ENCODE measurements around the gene KRT33B. TPM values are rescaled to one million over a fixed set of nuclear protein-coding genes. Genes with fewer than 3 reads are reported as not detected.
"Not testable (repeated sequence)": the region's sequence is repeated elsewhere in the genome, so short reads cannot be mapped to it uniquely, and the experiment has no call there.

Gene KRT33B
- total RNA-seq, 1 donor from 2014 or later, result not detected

DNA sequence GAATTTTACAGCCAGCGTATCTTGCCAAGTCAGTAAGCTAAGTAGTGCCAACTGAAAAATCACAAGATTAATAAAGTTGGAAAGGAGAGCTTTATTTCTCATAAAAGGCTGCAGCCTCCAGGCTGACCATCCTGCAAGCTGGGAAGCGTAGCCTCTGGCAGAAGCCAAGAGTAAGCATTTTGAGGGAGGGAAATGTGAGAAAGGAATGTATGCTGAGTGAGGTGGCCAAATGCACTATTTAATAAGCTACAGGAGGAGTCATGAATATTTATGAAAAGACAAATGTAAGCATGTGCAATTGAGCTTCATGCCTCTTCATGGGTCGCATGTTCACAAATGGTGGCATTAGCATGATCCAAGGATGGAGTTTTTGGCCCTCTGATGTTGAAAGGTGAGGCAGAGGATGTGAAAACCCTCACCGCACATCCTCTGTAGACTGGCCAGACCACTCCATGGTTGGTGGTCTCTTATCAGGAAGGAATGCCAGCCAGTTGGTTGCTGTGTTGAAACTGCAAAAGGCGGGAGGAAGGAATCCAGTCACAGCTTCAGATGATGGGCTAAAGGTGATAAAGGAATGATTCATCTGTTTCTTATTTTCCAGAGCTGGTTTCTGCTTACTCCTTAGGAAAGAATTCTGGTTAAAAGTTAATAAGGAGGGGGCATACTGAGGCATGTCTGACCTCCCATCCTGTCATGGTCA lies 9.2 kb downstream of the KRT33B start:
- Mint-ChIP-seq H3K27ac (ENCODE audit: unreplicated experiment) (no peak overlapping the region), H3K9me3 (ENCODE audit: unreplicated experiment) (peaks cover 4% of the 10 kb centered on the region), H3K4me1 (ENCODE audit: unreplicated experiment) (no peaks in the 10 kb centered on the region), H3K4me3 (ENCODE audit: unreplicated experiment) (no peak overlapping the region), H3K36me3 (ENCODE audit: unreplicated experiment) (no peaks in the 10 kb centered on the region), H3K27me3 (ENCODE audit: unreplicated experiment) (peaks cover 6% of the 10 kb centered on the region)
- TF ChIP-seq, protein P1, sequence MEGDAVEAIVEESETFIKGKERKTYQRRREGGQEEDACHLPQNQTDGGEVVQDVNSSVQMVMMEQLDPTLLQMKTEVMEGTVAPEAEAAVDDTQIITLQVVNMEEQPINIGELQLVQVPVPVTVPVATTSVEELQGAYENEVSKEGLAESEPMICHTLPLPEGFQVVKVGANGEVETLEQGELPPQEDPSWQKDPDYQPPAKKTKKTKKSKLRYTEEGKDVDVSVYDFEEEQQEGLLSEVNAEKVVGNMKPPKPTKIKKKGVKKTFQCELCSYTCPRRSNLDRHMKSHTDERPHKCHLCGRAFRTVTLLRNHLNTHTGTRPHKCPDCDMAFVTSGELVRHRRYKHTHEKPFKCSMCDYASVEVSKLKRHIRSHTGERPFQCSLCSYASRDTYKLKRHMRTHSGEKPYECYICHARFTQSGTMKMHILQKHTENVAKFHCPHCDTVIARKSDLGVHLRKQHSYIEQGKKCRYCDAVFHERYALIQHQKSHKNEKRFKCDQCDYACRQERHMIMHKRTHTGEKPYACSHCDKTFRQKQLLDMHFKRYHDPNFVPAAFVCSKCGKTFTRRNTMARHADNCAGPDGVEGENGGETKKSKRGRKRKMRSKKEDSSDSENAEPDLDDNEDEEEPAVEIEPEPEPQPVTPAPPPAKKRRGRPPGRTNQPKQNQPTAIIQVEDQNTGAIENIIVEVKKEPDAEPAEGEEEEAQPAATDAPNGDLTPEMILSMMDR (IDR thresholded peaks at IDR 0.05), result no peak
- DNase-seq (ENCODE audit: extremely low spot score, unreplicated experiment), result peak; percentile 34

DNA sequence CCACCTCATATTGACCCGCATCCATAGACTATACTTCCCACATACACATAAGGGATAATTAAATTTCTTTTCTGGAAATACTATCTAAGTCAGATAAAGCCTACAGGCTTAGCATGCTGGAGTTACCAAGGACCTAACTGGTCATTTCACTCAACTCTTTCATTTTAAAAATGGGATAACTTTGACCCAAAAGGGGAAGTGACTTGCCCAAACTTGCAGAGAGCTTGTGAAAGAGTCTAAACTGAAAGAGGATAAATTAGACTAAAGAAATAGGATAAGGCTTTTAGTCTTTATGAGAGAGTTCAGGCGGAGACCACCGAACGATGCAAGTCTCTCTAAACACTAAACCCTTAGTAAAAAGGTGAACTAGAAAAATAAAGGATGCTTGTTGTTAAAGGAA lies 15.1 kb downstream of the KRT33B start:
- peaks cover 32% of the 10 kb centered on the region for H3K27me3 Mint-ChIP-seq (ENCODE audit: unreplicated experiment)

DNA sequence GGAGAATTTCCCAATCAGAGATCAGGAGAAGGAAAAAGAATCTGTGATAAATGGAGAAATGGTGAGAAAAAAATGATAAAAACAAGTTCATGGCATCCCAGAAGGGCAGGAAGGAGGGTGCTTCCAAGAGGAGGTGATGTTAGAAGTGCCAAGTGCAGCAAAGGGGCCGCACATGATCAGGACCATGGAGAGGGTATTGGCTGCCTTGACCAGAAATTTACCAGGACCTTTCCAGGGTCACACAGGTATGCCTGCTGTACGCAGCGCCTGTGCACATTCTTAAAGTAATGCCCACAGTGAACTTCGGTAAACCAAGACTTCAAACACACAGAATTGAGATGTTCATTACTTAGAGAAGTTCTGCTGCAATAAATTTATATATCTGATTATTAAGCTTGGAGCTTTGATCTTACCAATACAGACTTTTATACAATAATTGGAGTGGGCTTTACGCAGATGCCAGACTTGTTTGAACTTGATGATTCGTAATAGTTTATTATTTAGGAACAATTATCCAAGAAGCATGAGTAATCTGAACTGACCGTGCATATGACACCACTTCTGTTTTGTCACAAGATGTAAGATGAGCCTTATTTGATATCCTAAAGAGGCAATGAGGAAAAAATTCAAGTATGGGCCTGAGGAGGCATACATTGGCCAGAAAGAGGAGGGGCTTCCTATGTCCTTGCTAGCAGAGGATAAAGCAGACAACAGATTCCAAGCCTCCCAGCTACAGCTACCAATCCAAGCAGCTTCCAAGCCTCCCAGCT lies 16.8 kb downstream of the KRT33B start:
- H3K27me3 Mint-ChIP-seq (ENCODE audit: unreplicated experiment), result peaks cover 32% of the 10 kb centered on the region
- peaks cover 4% of the 10 kb centered on the region for H3K9me3 Mint-ChIP-seq (ENCODE audit: unreplicated experiment)
- TF ChIP-seq, protein P1 (IDR thresholded peaks at IDR 0.05), result no peak
- H3K4me3 Mint-ChIP-seq (ENCODE audit: unreplicated experiment), result no peak overlapping the region
- peak; percentile 36 for DNase-seq (ENCODE audit: extremely low spot score, unreplicated experiment)
- H3K36me3 Mint-ChIP-seq (ENCODE audit: unreplicated experiment), result no peaks in the 10 kb centered on the region
- no peaks in the 10 kb centered on the region for H3K4me1 Mint-ChIP-seq (ENCODE audit: unreplicated experiment)
- H3K27ac Mint-ChIP-seq (ENCODE audit: unreplicated experiment), result no peak overlapping the region

More for the DNA sequence above, 15.1 kb downstream of the KRT33B start:
- Mint-ChIP-seq H3K9me3 (ENCODE audit: unreplicated experiment) (peaks cover 4% of the 10 kb centered on the region), H3K27ac (ENCODE audit: unreplicated experiment) (no peak overlapping the region), H3K36me3 (ENCODE audit: unreplicated experiment) (no peaks in the 10 kb centered on the region), H3K4me1 (ENCODE audit: unreplicated experiment) (no peaks in the 10 kb centered on the region), H3K4me3 (ENCODE audit: unreplicated experiment) (no peak overlapping the region)
- TF ChIP-seq, protein P1 (IDR thresholded peaks at IDR 0.05), result no peak
- peak; percentile 0 for DNase-seq (ENCODE audit: extremely low spot score, unreplicated experiment)

DNA sequence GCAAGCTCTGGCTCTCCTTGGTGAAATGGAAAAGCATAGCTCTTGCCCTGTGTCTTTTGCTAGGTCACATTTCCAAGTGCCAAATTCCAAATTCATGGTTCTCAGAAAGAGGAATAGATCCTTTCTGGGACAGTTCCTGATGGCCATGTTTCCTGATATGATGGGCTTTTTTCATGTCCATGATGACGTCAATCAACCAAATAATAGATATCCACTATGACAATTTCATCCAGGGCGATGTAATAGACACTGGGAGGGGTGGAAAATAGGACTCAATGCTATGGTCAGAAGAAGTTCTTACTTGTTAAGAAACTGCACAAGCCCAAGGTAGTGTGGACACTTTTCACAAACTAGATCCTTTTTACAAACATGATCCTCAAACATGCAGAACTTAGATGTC lies 18.4 kb downstream of the KRT33B start:
- H3K27ac Mint-ChIP-seq (ENCODE audit: unreplicated experiment), result no peak overlapping the region

DNA sequence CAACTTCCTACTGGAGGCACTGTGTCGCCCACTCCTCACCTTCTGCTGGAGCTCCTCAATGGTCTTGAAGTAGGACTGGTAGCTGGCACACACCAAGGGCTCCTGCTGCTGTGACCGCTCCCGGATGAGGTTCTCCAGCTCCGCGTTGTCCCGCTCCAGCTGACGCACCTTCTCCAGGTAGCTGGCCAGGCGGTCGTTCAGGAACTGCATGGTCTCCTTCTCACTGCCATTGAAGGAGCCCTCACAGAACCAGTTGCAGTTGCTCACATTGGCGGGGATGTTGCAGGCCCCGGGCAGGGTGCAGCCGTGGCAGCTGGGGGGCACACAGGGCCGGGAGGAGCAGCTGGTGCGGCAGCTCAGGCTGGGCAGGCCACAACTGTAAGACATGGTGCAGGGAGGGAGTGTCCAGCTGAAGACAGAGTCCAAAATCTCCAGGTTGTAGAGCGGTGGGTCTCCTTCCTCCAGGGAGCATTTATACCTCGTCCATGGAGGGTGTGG lies 19.2 kb downstream of the KRT33B start, which contains the start of gene KRT33A:
KRT33A (minus strand) TSS at position 448 of the 498 bp plus-strand sequence; CDS start at position 387, 61 bp downstream.
- H3K36me3 Mint-ChIP-seq (ENCODE audit: unreplicated experiment); H3K9me3 Mint-ChIP-seq (ENCODE audit: unreplicated experiment); H3K4me3 Mint-ChIP-seq (ENCODE audit: unreplicated experiment); H3K27ac Mint-ChIP-seq (ENCODE audit: unreplicated experiment); H3K4me1 Mint-ChIP-seq (ENCODE audit: unreplicated experiment): not testable (repeated sequence)
- H3K27me3 Mint-ChIP-seq (ENCODE audit: unreplicated experiment), result peaks cover 26% of the 10 kb centered on the region
- DNase-seq (ENCODE audit: extremely low spot score, unreplicated experiment), result peak; percentile 74

More for the DNA sequence above, 18.4 kb downstream of the KRT33B start:
- Mint-ChIP-seq H3K4me3 (ENCODE audit: unreplicated experiment) (no peak overlapping the region), H3K27me3 (ENCODE audit: unreplicated experiment) (peaks cover 27% of the 10 kb centered on the region), H3K36me3 (ENCODE audit: unreplicated experiment) (no peaks in the 10 kb centered on the region), H3K9me3 (ENCODE audit: unreplicated experiment) (no peaks in the 10 kb centered on the region), H3K4me1 (ENCODE audit: unreplicated experiment) (no peaks in the 10 kb centered on the region)
- TF ChIP-seq, protein P1 (IDR thresholded peaks at IDR 0.05), result no peak
- DNase-seq (ENCODE audit: extremely low spot score, unreplicated experiment), result no peak
